ENCODE measurements around the gene SYN1.

Gene SYN1

DNA sequence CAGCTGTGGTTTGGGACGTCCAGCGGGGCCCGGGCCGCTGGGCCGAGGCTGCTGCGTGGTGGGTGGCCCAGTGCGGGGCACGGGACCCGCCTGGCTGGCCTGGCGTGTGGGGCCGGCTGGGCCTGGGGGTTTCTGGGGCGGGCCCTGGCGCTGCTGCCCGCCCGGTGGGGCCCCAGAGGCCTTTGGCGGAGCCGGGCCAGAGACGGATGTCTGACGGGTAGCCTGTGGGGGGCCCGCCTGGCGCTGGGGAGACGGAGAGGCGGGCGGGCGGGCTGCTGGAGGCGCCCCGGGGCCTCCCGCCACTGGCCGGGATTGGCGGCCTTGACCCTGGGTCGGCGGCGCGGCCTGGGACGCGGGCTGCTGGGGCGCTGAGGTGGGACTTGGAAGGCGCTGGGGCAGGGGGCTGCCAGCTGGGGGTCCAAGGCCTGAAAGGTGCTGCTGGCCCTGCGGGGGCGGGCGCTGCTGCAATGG lies 45.5 kb downstream of the SYN1 start:
- Histone ChIP-seq H3K4me1 (ENCODE audit: control insufficient read depth, insufficient read depth, low read length) (no peaks in the 10 kb centered on the region), H3K9me3 (ENCODE audit: control insufficient read depth, low read length) (no peaks in the 10 kb centered on the region), H3K27me3 (ENCODE audit: control insufficient read depth, insufficient read depth, low read length, poor library complexity, severe bottlenecking) (no peaks in the 10 kb centered on the region), H3K36me3 (ENCODE audit: control insufficient read depth, insufficient read depth, low read length) (no peaks in the 10 kb centered on the region), H3K27ac (ENCODE audit: insufficient read depth, low read depth, low read length, poor library complexity, severe bottlenecking) (peak overlapping the region; percentile 74), H3K4me3 (ENCODE audit: insufficient read depth, low read depth, low read length) (peak overlapping the region; percentile 39)
- WGBS, 2 experiments: 4% methylated on average over 40 to 41 of the region's 41 CpGs

DNA sequence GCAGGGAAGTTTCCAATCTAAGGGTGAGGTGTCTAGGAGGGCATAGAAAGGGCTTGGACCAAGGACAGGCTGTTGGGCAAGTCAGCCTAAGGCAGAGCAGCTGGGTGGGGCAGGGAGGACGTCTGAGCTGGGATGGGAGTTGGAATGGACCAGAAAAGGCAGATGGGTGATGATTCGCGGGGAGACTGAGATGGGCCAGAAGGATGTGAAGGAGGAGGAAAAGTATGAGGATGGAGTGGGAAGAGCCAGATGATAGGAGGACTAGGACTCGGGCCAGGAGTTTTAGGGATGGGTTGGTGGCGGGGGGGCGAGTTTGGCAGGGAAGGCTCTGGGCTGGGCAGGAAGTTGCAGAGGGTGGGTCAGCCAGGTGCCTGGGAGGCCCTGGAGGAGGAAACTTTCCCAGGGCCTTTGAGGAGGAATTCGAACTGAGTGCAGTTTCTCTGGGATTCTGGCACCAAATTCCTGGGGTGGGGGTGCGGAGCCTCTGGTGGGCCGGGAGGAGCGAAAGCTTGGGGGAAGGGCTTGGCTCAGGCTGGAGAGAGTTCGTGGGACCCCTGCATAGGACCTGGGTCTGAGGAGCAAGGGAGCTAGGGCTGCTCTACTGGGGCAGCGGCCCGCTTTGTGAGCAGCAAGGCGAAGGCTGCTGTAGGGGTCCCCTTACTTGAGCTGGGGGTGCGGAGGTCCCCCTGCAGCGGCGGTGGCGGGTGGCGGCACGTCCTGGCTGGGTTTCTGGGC lies 46.1 kb downstream of the SYN1 start:
- 11 to 12% methylated on average over 20 of the region's 20 CpGs for WGBS, 2 experiments
- H3K36me3 ChIP-seq (ENCODE audit: control insufficient read depth, insufficient read depth, low read length): no peaks in the 10 kb centered on the region
- H3K27ac ChIP-seq (ENCODE audit: insufficient read depth, low read depth, low read length, poor library complexity, severe bottlenecking): peak overlapping the region; percentile 74
- no peaks in the 10 kb centered on the region for H3K9me3 ChIP-seq (ENCODE audit: control insufficient read depth, low read length)
- H3K4me3 ChIP-seq (ENCODE audit: insufficient read depth, low read depth, low read length): peak overlapping the region; percentile 39
- H3K27me3 ChIP-seq (ENCODE audit: control insufficient read depth, insufficient read depth, low read length, poor library complexity, severe bottlenecking): no peaks in the 10 kb centered on the region
- H3K4me1 ChIP-seq (ENCODE audit: control insufficient read depth, insufficient read depth, low read length): no peaks in the 10 kb centered on the region

DNA sequence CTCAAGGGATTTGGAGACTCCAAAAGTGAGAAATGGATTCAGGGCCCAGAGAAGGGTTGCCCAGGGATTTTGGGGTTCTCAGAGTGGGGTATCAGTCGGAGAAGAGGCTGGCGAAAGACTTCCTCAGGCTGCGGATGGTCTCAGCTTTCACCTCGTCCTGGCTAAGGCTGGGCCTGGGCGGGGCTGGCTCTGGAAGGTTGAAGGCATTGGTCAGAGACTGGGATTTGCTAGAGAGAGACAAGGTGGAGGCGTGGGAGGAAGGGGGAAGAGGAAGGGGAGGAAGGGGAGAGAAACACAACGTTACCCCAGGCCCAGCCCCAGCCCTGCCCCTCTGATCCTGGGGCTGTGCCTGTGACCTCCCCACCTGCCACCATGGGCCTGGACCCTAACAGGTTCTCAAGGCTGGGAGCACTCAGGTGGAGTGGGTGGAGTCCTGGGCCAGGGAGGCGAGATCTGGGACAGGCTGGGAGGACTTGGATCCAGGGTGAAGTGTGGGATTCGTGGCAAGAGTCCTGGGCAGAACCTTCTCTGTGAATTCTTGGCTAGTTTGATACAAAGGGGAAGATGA lies 46.8 kb downstream of the SYN1 start:
- H3K27ac ChIP-seq (ENCODE audit: insufficient read depth, low read depth, low read length, poor library complexity, severe bottlenecking): no peak overlapping the region
- no peaks in the 10 kb centered on the region for H3K36me3 ChIP-seq (ENCODE audit: control insufficient read depth, insufficient read depth, low read length)
- WGBS, 2 experiments: 80% methylated on average over 8 to 9 of the region's 9 CpGs
- H3K4me1 ChIP-seq (ENCODE audit: control insufficient read depth, insufficient read depth, low read length): no peaks in the 10 kb centered on the region
- no peaks in the 10 kb centered on the region for H3K27me3 ChIP-seq (ENCODE audit: control insufficient read depth, insufficient read depth, low read length, poor library complexity, severe bottlenecking)
- H3K4me3 ChIP-seq (ENCODE audit: insufficient read depth, low read depth, low read length): no peak overlapping the region
- H3K9me3 ChIP-seq (ENCODE audit: control insufficient read depth, low read length): no peaks in the 10 kb centered on the region

DNA sequence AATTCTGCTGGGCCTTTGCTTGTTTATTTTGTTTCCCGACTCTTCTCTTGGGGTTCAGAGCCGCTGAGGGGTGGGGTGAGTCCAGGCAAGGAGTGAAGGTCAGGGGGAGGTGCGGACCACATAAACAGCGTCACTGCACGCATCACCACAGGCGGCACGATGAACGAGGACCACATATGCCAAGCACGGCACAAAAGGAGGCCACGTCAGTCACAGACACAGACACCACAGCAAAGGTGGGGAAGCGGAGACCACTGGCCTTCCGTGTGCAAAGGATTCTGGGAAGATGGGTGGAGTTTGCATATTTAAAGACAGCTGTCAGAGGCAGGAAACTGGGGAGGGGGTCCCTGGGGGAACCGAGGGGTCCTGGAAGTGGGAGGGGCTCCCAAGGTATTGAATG lies 47.8 kb downstream of the SYN1 start:
- H3K4me1 ChIP-seq (ENCODE audit: control insufficient read depth, insufficient read depth, low read length): no peaks in the 10 kb centered on the region
- H3K9me3 ChIP-seq (ENCODE audit: control insufficient read depth, low read length): no peaks in the 10 kb centered on the region
- H3K27ac ChIP-seq (ENCODE audit: insufficient read depth, low read depth, low read length, poor library complexity, severe bottlenecking): no peak overlapping the region
- H3K4me3 ChIP-seq (ENCODE audit: insufficient read depth, low read depth, low read length): no peak overlapping the region
- peaks cover 5% of the 10 kb centered on the region for H3K36me3 ChIP-seq (ENCODE audit: control insufficient read depth, insufficient read depth, low read length)
- H3K27me3 ChIP-seq (ENCODE audit: control insufficient read depth, insufficient read depth, low read length, poor library complexity, severe bottlenecking): no peaks in the 10 kb centered on the region
- WGBS, 2 experiments: 94 to 96% methylated on average over 13 of the region's 13 CpGs

DNA sequence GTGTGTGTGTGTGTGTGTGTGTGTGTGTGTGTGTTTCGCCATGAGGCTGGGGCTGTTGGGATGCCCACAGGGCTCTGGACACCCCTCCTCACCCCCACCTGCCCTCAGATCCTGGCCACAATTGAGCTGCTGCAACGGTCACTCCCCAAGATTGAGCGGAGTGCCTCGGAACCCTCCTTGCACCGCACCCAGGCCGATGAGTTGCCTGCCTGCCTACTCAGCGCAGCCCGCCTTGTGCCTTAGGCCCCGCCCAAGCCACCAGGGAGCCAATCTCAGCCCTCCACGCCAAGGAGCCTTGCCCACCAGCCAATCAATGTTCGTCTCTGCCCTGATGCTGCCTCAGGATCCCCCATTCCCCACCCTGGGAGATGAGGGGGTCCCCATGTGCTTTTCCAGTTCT lies 48.4 kb downstream of the SYN1 start:
- no peaks in the 10 kb centered on the region for H3K4me1 ChIP-seq (ENCODE audit: control insufficient read depth, insufficient read depth, low read length)
- peaks cover 6% of the 10 kb centered on the region for H3K36me3 ChIP-seq (ENCODE audit: control insufficient read depth, insufficient read depth, low read length)
- no peak overlapping the region for H3K27ac ChIP-seq (ENCODE audit: insufficient read depth, low read depth, low read length, poor library complexity, severe bottlenecking)
- H3K27me3 ChIP-seq (ENCODE audit: control insufficient read depth, insufficient read depth, low read length, poor library complexity, severe bottlenecking): no peaks in the 10 kb centered on the region
- no peaks in the 10 kb centered on the region for H3K9me3 ChIP-seq (ENCODE audit: control insufficient read depth, low read length)
- no peak overlapping the region for H3K4me3 ChIP-seq (ENCODE audit: insufficient read depth, low read depth, low read length)
- 92 to 94% methylated on average over 10 of the region's 11 CpGs for WGBS, 2 experiments

DNA sequence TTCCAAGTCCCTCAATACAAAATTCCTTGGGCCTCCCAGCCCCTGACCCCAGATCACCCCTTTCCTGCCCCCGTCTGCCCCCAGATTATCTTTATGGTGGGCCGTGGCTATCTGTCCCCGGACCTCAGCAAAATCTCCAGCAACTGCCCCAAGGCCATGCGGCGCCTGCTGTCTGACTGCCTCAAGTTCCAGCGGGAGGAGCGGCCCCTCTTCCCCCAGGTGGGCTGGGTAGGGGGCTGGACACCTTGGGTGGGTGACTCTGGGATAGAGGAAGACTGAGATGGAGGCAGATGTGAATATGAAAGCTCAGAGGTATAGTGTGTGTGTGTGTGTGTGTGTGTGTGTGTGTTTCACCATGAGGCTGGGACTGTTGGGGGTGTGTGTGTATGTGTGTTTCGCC lies 48.9 kb downstream of the SYN1 start:
- H3K4me1 ChIP-seq (ENCODE audit: control insufficient read depth, insufficient read depth, low read length): no peaks in the 10 kb centered on the region
- WGBS, 2 experiments: 95 to 97% methylated on average over 8 of the region's 8 CpGs
- no peaks in the 10 kb centered on the region for H3K9me3 ChIP-seq (ENCODE audit: control insufficient read depth, low read length)
- no peak overlapping the region for H3K27ac ChIP-seq (ENCODE audit: insufficient read depth, low read depth, low read length, poor library complexity, severe bottlenecking)
- H3K27me3 ChIP-seq (ENCODE audit: control insufficient read depth, insufficient read depth, low read length, poor library complexity, severe bottlenecking): no peaks in the 10 kb centered on the region
- peaks cover 6% of the 10 kb centered on the region for H3K36me3 ChIP-seq (ENCODE audit: control insufficient read depth, insufficient read depth, low read length)
- no peak overlapping the region for H3K4me3 ChIP-seq (ENCODE audit: insufficient read depth, low read depth, low read length)

DNA sequence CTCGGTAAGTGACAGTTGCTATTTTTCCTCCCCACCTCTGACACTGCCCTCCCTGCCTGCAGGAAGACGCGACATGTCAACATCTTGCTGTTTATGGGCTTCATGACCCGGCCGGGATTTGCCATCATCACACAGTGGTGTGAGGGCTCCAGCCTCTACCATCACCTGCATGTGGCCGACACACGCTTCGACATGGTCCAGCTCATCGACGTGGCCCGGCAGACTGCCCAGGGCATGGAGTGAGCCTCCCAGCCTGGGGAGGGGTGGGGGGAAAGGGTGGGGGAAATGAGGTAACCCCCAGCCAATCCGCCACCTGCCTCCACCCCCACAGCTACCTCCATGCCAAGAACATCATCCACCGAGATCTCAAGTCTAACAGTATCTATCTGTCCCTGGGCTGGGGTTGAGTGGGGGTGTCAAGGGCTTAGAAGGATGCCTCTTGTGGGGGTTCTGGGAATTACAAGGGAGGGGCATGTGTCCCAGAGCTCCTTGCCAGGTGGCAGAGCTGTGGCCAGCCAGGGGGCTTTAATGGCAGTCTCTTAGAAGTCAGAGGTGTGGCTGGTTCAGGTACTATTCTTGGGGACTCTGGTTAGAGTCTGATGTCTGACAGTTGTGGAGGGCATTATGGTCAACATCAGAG lies 50.9 kb downstream of the SYN1 start:
- H3K4me1 ChIP-seq (ENCODE audit: control insufficient read depth, insufficient read depth, low read length): no peaks in the 10 kb centered on the region
- no peaks in the 10 kb centered on the region for H3K27me3 ChIP-seq (ENCODE audit: control insufficient read depth, insufficient read depth, low read length, poor library complexity, severe bottlenecking)
- no peak overlapping the region for H3K4me3 ChIP-seq (ENCODE audit: insufficient read depth, low read depth, low read length)
- 96 to 97% methylated on average over 8 to 11 of the region's 13 CpGs for WGBS, 2 experiments
- H3K27ac ChIP-seq (ENCODE audit: insufficient read depth, low read depth, low read length, poor library complexity, severe bottlenecking): no peak overlapping the region
- no peaks in the 10 kb centered on the region for H3K9me3 ChIP-seq (ENCODE audit: control insufficient read depth, low read length)
- H3K36me3 ChIP-seq (ENCODE audit: control insufficient read depth, insufficient read depth, low read length): peaks cover 6% of the 10 kb centered on the region

DNA sequence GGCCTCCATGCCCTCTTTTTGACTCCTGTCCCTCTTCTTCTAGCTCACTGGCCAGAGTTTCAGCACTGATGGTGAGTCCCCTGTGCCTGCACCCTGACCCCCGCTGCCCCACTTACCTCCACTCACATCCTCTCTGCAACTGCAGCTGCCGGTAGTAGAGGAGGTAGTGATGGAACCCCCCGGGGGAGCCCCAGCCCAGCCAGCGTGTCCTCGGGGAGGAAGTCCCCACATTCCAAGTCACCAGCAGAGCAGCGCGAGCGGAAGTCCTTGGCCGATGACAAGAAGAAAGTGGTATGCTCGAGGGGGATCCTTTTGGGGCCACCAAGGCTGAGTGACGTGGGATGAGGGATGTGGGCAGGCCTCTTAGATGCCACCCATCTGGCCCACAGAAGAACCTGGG lies 52.8 kb downstream of the SYN1 start:
- Histone ChIP-seq H3K4me3 (ENCODE audit: insufficient read depth, low read depth, low read length) (no peak overlapping the region), H3K36me3 (ENCODE audit: control insufficient read depth, insufficient read depth, low read length) (peaks cover 6% of the 10 kb centered on the region), H3K9me3 (ENCODE audit: control insufficient read depth, low read length) (no peaks in the 10 kb centered on the region), H3K4me1 (ENCODE audit: control insufficient read depth, insufficient read depth, low read length) (no peaks in the 10 kb centered on the region), H3K27ac (ENCODE audit: insufficient read depth, low read depth, low read length, poor library complexity, severe bottlenecking) (no peak overlapping the region), H3K27me3 (ENCODE audit: control insufficient read depth, insufficient read depth, low read length, poor library complexity, severe bottlenecking) (no peaks in the 10 kb centered on the region)
- WGBS, 2 experiments: 92 to 96% methylated on average over 10 to 11 of the region's 11 CpGs

DNA sequence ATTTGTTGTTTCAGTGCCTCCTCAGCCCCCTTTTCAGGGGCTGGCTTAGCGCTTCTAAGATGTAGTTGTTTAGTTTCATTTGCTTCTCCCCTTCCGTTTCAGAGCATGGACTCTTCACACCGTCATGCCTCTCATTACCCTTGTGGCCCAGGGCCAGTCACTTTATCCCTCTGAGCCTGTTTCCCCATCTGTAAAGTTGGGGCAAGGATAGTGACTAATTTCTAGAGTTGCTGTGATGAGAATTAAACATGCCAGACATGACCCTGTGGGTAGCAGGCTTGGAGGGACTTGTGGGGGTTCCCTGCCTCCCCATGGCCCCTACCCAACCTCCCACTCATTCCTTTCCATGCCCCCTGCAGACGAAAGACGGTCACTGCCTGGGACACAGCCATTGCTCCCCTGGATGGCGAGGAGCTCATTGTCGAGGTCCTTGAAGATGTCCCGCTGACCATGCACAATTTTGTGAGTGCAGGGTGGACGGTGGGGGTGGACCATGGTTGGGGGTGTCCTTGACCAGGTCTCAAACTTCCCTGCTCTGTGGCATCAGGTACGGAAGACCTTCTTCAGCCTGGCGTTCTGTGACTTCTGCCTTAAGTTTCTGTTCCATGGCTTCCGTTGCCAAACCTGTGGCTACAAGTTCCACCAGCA lies 55.1 kb downstream of the SYN1 start:
- Histone ChIP-seq H3K27ac (ENCODE audit: insufficient read depth, low read depth, low read length, poor library complexity, severe bottlenecking) (no peak overlapping the region), H3K4me1 (ENCODE audit: control insufficient read depth, insufficient read depth, low read length) (no peaks in the 10 kb centered on the region), H3K27me3 (ENCODE audit: control insufficient read depth, insufficient read depth, low read length, poor library complexity, severe bottlenecking) (no peaks in the 10 kb centered on the region), H3K9me3 (ENCODE audit: control insufficient read depth, low read length) (no peaks in the 10 kb centered on the region), H3K36me3 (ENCODE audit: control insufficient read depth, insufficient read depth, low read length) (peaks cover 6% of the 10 kb centered on the region), H3K4me3 (ENCODE audit: insufficient read depth, low read depth, low read length) (no peak overlapping the region)
- 95 to 97% methylated on average over 9 to 12 of the region's 12 CpGs for WGBS, 2 experiments

DNA sequence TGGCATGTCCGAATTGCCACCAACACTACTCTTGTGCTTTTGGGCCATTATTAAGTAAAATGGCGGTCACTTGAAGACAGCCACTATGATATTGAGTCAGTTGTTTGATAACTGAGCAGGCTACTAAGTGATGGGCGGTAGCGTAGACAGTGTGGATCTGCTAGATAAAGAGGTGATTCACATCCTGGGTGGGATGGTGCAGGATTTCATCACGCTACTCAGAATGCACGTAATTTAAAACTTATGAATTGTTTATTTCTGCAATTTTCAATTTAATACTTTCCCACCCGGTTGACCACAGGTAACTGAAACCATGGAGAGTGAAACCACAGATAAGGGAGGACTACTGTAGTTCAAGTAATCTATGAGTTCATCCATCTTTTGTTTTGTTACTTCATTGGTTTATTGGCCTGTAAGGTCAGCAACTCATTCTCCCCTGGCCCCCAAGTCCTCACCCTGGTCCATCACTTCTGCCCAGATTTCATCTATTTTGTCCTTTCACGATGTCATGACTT lies 55.8 kb downstream of the SYN1 start:
- Histone ChIP-seq H3K27ac (ENCODE audit: insufficient read depth, low read depth, low read length, poor library complexity, severe bottlenecking) (no peak overlapping the region), H3K9me3 (ENCODE audit: control insufficient read depth, low read length) (no peaks in the 10 kb centered on the region), H3K27me3 (ENCODE audit: control insufficient read depth, insufficient read depth, low read length, poor library complexity, severe bottlenecking) (no peaks in the 10 kb centered on the region), H3K4me1 (ENCODE audit: control insufficient read depth, insufficient read depth, low read length) (no peaks in the 10 kb centered on the region), H3K36me3 (ENCODE audit: control insufficient read depth, insufficient read depth, low read length) (peaks cover 6% of the 10 kb centered on the region), H3K4me3 (ENCODE audit: insufficient read depth, low read depth, low read length) (no peak overlapping the region)
- 96 to 99% methylated on average over 6 to 8 of the region's 8 CpGs for WGBS, 2 experiments
